ENCODE data around the gene COL13A1.

- TF ChIP-seq CTCF (conservative IDR thresholded peaks at IDR 0.05 in 1 of 2, IDR thresholded peaks at IDR 0.05 in 1 of 2; ENCODE audit: low read depth in 1 of 2, low read length in 2 of 2) (no peak), EZH2 (IDR thresholded peaks at IDR 0.05; ENCODE audit: low read length, missing control alignments) (no peak)
These were observed 53.8 kb downstream of the COL13A1 start for GRCh38 chr10:69855346-69856111.
